Spleen (tissue), 7 donors: ENCODE results near the gene SLC7A6.

Experiments used
- POLR2A ChIP-seq, 3 donors: fragments of 450-650 bp; IDR thresholded peaks; one replicate each; pipeline ENCODE4 v1.5.1; 2017; ENCODE audit warnings: antibody characterized with exemption in 3 of 3, mild to moderate bottlenecking in 1 of 3
- TF ChIP-seq, protein P1 (sequence below), 11 experiments: fragments of 200-600 bp in 7 of 11; fragments of 450-650 bp in 4 of 11; sonication (generic) in 4 of 11; IDR thresholded peaks in 8 of 11; conservative IDR thresholded peaks in 3 of 11; 1 replicate in 7 of 11; 2 replicates in 4 of 11; pipeline versions ENCODE4 v1.4.0 to v1.8.0; 2016 to 2021; ENCODE audit warnings: antibody characterized with exemption in 11 of 11, inconsistent platforms in 4 of 11, mild to moderate bottlenecking in 1 of 11
- donor health status: DM: no; HTN: no; CAD: no; lungs with moderate emphysema.
- donor health status: DM: no; HTN: no; CAD: no.
- donor health status: DM: no; HTN: no; CAD: no.

DNA sequence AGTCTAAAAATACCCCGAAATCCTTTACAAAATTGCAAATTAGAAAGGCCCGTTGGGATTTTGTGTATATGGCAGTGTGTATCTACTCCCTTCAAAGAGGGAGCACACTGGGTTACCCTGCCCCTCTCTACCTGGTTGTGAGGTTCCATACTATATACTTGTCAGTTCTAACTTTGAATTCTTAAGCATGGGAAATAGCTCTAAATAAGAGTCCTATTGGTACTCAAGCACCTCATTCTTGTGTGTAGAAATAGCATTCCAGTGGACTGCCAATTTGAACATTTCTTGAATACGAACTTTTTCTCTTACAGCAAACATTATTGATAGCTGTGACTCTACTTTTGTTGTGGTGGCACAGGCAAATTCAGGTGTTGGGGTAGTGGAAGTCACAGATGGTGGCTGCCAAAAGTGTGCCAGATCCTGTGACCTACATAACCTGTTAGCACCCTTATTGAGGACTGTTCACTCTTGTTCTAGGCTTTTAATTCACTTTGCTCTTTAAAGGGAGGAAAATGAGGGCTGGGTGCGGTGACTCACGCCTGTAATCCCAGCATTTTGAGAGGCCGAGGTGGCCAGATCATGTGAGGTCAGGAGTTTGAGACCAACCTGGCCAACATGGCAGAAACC is 44.5 kb upstream of the SLC7A6 start:
- TF ChIP-seq, protein P1, sequence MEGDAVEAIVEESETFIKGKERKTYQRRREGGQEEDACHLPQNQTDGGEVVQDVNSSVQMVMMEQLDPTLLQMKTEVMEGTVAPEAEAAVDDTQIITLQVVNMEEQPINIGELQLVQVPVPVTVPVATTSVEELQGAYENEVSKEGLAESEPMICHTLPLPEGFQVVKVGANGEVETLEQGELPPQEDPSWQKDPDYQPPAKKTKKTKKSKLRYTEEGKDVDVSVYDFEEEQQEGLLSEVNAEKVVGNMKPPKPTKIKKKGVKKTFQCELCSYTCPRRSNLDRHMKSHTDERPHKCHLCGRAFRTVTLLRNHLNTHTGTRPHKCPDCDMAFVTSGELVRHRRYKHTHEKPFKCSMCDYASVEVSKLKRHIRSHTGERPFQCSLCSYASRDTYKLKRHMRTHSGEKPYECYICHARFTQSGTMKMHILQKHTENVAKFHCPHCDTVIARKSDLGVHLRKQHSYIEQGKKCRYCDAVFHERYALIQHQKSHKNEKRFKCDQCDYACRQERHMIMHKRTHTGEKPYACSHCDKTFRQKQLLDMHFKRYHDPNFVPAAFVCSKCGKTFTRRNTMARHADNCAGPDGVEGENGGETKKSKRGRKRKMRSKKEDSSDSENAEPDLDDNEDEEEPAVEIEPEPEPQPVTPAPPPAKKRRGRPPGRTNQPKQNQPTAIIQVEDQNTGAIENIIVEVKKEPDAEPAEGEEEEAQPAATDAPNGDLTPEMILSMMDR (IDR thresholded peaks at IDR 0.05 in 8 of 11, conservative IDR thresholded peaks at IDR 0.05 in 3 of 11), result no peak
- no peak for TF ChIP-seq POLR2A (IDR thresholded peaks at IDR 0.05)
